Limb (tissue), 2 donors: Measurements from ENCODE around the gene RAB26.
"Not testable (repeated sequence)": the region's sequence is repeated elsewhere in the genome, so short reads cannot be mapped to it uniquely, and the experiment has no call there.

Experiments
- DNase-seq, 2 donors: peaks; one replicate each; pipeline ENCODE4 v3.0.0-alpha.2; 2016; ENCODE audit errors: extremely low spot score in 2 of 2

The RAB26 gene

GRCh38 chr16:2147981-2148671 lies at the start of gene RAB26:
RAB26 (plus strand) TSS chr16:2148625; CDS start chr16:2148784, 159 bp downstream.
- peak in 1 of 2 donors; percentile 75 for DNase-seq

GRCh38 chr16:2101581-2101980 lies 46.8 kb upstream of the RAB26 start:
- not testable (repeated sequence) for DNase-seq

DNA sequence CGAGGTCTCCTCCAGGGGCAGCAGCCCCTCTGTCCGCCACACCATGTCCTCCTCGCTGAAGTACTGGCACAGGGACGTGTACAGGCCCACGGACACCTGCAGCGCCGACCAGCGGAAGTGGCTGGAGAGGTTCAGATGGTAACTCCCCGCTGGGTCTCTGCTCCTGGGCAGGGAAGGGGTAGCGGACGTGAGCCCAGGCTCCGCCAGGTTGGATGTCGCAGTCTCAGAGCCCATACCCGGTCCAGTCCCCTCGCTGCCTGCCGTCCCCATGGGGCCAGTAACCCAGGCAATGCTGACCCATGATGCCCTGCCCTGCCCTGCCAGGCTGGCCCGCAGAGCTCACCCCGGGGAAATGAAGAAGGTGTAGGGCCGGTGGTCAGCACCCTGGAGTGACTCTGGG lies 46.0 kb upstream of the RAB26 start:
- no peak for DNase-seq

DNA sequence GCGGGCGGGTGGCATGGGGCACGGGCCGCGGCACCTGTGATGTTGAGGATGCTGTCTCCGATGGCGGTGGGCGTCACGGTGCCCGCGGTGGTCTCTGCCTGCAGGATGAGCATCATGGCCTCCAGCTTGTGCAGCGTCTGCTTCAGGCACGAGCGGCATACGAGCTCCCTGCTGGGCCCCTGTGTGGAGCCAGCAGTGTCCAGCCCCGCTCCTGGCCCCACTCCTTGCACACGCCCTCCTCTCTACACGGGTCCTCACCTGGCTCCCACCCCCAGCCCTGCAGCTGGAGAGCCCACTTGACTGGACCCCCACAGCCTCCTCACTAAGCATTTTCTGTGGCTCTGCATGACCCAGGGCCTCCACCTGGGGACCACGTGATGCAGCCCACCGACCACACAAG lies 44.0 kb upstream of the RAB26 start:
- not testable (repeated sequence) for DNase-seq

DNA sequence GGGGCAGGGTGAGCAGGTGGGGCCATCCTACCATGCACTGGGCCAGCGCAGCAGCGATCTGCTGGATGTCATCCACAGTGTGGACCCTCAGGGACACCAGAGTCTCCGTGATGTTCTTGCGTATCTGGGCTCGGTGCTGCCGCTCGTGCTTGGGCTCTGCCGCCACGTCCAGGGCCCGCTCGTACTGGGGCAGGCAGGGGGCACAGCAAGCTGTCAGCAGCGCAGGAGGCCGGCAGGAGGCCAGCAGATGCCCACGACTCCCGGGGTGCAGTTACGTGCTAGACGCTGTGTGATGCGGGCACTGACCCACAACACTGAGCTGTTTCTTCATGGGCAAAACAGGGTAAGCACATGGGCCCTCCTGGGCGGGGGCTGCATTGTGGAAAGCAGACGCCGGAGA lies 43.1 kb upstream of the RAB26 start:
- DNase-seq = not testable (repeated sequence)

DNA sequence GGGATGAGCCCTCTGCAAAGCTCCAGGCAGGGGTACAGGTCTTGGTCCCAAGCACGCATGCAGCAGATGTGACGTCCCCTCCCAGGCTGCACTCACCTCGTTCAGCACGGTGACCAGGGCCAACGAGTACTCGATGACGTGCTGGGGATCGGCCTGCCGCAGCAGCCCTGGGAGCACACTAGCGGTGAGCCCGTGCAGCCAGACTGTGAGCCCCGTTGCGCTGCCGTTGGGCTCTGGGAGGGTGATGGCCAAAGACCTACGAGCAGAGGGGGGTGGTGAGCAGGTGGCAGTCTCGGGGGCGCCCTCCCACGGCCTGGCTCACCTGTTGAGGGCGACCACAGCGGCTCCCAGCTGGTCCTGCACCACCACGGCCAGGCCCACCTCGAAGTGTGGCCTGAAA lies 42.7 kb upstream of the RAB26 start:
- not testable (repeated sequence) for DNase-seq

DNA sequence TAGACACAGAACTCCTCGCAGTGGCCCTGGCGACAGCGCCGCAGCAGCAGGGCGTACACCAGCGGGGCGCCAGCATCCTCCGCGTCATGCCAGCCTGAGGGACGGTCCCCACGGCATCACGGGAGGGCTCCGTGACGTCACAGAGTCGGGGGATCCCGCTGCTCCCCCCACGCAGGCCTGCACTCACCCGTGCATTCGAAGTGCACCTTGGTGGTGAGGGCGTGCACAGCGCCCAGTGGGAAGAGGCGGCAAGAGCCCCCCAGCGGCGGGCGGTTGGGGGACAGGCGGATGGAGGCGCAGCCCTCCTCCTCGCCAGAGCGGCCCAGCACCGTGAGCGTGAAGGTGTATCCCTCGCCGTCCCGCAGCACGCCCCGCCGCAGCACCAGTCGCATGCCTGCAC lies 42.2 kb upstream of the RAB26 start:
- DNase-seq = not testable (repeated sequence)

DNA sequence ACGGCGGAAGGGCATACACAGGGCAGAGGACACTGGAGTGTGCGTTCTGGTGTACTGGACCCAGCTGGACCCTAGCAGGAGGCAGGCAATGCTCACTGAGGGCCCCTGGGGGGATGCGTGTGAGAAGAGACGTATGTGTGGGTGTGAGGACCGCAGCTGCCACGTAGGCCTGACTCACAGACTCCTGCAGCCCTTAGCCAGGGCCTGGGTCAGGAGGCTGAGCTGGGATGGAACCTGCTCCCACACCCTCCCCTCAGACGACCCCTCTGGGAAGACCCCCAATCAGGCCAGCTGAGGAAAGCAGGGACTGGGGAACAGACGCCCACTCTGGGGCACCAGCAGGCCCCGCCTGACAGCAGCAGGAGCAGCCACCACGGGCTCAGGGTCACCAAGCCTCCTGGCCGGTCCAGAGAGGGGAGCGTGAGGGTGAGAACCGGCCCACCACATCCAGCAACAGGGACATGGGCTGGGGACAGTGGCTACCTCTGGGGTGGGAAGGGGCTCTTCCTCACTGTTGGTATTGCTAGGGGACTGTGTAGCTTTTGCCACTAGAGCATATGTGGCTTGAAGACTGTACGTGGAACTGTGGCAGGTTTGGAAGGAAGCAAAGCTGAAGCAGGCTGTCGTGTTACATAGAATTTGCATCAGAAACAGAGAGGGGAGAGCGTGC lies 41.2 kb upstream of the RAB26 start:
- not testable (repeated sequence) for DNase-seq

DNA sequence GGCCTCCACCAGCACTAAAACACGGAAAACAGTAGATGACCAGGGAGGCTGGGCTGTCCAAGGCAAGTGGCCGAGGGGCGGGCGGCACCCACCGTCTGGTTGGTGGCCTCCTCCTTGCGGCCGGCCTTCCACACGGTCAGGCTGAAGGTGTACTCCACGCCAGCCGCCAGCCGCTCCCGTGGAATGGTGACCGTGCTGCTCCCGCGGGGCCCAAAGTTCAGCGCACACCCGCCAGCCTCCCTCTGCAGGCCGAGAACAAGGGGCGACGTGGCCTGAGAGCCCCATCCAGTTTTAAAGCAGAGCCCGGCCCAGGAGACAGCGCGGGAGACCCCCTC lies 40.7 kb upstream of the RAB26 start:
- not testable (repeated sequence) for DNase-seq

- DNase-seq = not testable (repeated sequence)
These were observed 39.8 kb upstream of the RAB26 start for GRCh38 chr16:2108446-2109270.

GRCh38 chr16:2109271-2109580 lies 39.2 kb upstream of the RAB26 start:
- not testable (repeated sequence) for DNase-seq

DNA sequence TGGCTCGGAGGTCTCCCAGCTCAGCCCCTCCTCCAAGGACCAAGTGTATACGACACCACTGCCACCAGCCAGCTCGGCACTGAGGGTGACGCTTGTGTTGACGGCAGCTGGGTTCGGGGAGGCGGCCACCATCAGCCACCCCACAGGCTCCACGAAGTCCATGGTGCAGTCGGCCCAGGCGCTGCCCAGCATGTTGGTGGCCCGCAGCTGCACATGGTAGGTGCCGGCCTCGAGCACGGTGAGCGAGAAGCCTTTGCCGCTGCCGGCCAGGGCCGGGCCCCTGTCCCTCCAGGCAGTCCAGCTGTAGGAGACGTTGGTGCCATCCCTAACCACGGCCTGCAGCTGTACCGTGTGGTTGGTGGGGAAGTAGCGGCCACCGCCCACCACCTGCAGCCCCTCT lies 38.6 kb upstream of the RAB26 start:
- not testable (repeated sequence) for DNase-seq

DNA sequence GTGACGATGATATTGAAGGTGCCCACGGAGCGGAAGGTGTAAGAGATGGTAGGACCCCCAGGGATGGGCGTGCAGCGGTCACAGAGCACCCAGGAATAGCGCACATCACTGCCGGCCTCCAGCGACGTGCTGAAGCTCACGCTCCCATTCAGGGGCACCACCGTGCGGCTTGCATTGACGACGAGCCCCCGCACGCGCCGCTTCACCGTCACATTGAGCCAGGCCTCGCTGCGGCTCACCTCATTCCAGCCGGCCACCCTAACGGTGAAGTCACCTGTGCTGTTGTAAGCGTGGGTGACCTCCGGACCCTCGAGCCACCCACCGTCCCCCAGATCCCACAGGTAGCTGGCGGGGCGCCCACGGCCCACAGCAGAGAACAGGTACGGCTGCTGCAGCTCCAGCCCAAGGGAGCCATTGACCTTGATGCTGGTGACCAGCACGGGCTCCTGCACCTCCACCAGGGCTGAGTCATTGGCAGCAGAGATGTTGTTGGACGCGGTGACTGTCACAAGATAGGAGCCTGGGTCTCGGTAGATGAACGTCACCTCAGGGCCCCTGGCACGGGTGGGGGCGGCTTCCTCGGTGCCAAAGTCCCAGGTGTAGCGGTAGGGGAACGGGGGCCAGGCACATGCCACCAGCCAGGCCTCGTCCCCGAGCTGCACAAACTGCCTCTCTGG lies 38.0 kb upstream of the RAB26 start:
- DNase-seq = not testable (repeated sequence)

- DNase-seq = not testable (repeated sequence)
These were observed 37.4 kb upstream of the RAB26 start for GRCh38 chr16:2111009-2111353.

DNA sequence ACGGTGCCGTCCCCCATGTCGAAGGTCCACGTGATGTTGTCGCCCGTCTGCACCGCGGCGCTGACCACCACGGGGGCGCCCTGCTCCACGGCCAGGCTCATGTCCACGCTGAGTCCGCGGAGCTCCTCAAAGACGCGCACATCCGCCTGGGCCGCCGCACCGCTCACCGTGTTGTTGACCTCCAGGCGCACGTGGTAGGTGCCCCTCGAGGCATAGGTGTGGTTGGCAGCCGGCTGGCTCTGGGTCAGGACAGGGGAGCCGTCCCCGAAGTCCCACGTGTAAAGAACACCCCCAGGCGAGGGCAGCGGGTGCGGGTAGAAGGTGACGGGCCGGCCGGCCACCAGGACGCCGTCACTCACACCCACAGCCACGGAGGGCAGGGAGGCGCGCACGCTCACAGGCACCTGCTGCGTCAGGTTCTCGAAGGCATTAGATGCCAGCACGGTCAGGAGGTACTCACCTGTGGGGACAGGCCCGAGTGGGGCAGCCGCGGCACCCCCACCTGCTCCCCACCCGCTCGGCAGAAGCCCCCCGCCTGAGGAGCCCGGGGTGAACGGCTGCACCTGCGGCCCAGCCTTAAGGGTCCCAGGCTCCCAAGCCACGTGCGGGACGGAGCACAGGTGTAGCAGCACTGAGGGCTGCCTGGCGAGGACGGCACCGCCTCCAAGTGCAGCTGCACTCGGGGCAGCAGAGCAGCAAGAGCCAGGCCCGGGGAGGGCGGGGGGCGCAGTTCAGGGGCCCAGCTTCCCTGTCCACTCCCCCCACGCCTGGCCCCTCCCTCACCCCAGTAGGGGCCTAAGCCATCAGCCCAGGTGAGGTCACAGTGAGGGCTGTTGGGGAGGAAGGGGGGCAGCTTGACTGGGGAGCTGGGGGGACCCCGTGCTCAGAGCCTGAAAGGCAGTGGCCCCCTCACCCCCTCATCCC lies 36.8 kb upstream of the RAB26 start:
- DNase-seq = not testable (repeated sequence)

- not testable (repeated sequence) for DNase-seq
These were observed 35.8 kb upstream of the RAB26 start for GRCh38 chr16:2112539-2113106.

- DNase-seq = not testable (repeated sequence)
These were observed 34.2 kb upstream of the RAB26 start for GRCh38 chr16:2114225-2114624.

DNA sequence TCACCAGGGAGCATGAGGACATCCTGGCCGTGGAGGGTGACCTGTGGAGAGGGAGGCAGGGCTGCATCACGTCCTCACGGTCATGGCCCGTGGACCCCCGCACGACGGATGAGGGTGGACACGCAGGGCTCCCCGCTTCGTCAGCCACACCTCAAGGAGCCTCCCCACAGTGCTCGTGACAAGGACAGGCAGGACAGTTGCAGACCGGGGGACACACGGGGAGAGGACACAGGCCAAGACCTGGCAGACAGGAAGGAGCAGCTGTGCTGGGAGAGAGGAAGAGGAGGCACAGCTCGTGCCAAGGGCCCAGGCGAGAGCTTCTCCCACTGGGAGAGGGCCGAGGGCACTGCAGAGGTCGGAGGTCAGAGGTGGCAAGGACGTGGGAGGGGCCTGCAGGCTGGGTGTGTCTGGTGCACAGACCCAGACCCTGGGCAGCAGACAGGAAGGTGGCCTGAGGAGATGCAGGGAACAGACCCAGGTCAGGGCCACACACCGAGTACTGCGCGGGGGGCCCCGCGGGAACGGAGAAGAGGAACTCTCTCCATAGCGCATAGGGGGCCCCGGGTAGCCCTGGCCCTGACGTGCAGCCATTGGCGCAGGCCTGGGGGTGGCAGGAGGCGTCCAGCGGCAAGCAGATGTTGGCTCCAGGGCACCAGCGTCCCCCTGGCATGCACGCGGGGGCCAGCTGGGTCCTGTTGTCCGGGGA lies 33.4 kb upstream of the RAB26 start:
- not testable (repeated sequence) for DNase-seq

GRCh38 chr16:2115591-2115973 lies 32.8 kb upstream of the RAB26 start:
- DNase-seq = no peak

GRCh38 chr16:2116428-2116827 lies 32.0 kb upstream of the RAB26 start:
- DNase-seq = not testable (repeated sequence)
